ENCODE results near the gene NPHP4.
"Not testable (repeated sequence)": the region's sequence is repeated elsewhere in the genome, so short reads cannot be mapped to it uniquely, and the experiment has no call there.

The NPHP4 gene

GRCh38 chr1:5934058-5934884, 58.0 kb downstream of the NPHP4 start:
- no peak for DNase-seq (ENCODE audit: low read depth in 2 of 2)

GRCh38 chr1:5933676-5934057, 58.6 kb downstream of the NPHP4 start:
- DNase-seq (ENCODE audit: low read depth in 2 of 2), result no peak

- DNase-seq (ENCODE audit: low read depth in 2 of 2), result no peak
Observed at GRCh38 chr1:5933050-5933449, 59.2 kb downstream of the NPHP4 start.

GRCh38 chr1:5928714-5929400, 63.4 kb downstream of the NPHP4 start:
- no peak for DNase-seq (ENCODE audit: low read depth in 2 of 2)

- no peak for DNase-seq (ENCODE audit: low read depth in 2 of 2)
Observed at GRCh38 chr1:5927506-5928370, 64.5 kb downstream of the NPHP4 start.

GRCh38 chr1:5926686-5927435, 65.4 kb downstream of the NPHP4 start:
- no peak for DNase-seq (ENCODE audit: low read depth in 2 of 2)

GRCh38 chr1:5922700-5923330, 69.4 kb downstream of the NPHP4 start:
- not testable (repeated sequence) for DNase-seq (ENCODE audit: low read depth in 2 of 2)

GRCh38 chr1:5921671-5922070, 70.6 kb downstream of the NPHP4 start:
- DNase-seq (ENCODE audit: low read depth in 2 of 2), result no peak

- no peak for DNase-seq (ENCODE audit: low read depth in 2 of 2)
Observed at GRCh38 chr1:5921129-5921528, 71.1 kb downstream of the NPHP4 start.

GRCh38 chr1:5920201-5920600, 72.0 kb downstream of the NPHP4 start:
- no peak for DNase-seq (ENCODE audit: low read depth in 2 of 2)

GRCh38 chr1:5918275-5918649, 74.0 kb downstream of the NPHP4 start:
- DNase-seq (ENCODE audit: low read depth in 2 of 2), result no peak

GRCh38 chr1:5917591-5918274, 74.5 kb downstream of the NPHP4 start:
- no peak for DNase-seq (ENCODE audit: low read depth in 2 of 2)

GRCh38 chr1:5917281-5917590, 75.0 kb downstream of the NPHP4 start:
- no peak for DNase-seq (ENCODE audit: low read depth in 2 of 2)

GRCh38 chr1:5916572-5917280, 75.5 kb downstream of the NPHP4 start:
- no peak for DNase-seq (ENCODE audit: low read depth in 2 of 2)

GRCh38 chr1:5915587-5916571, 76.3 kb downstream of the NPHP4 start:
- DNase-seq (ENCODE audit: low read depth in 2 of 2), result peak in 1 of 2 donors; percentile 9

- DNase-seq (ENCODE audit: low read depth in 2 of 2), result no peak
Observed at GRCh38 chr1:5914676-5915365, 77.4 kb downstream of the NPHP4 start.

- no peak for DNase-seq (ENCODE audit: low read depth in 2 of 2)
Observed at GRCh38 chr1:5913876-5914275, 78.3 kb downstream of the NPHP4 start.

Measured in stimulated activated CD4-positive, alpha-beta T cell treated with anti-CD3 and anti-CD28 coated beads, Interleukin-1b, Interleukin-23, amount 100 ng/mL, for 4 hours (primary cell).